Stimulated activated CD4-positive, alpha-beta T cell treated with anti-CD3 and anti-CD28 coated beads, TNF-alpha, amount 100 ng/mL, for 48 hours (primary cell): ENCODE measurements around the gene PDE3B.
"Not testable (repeated sequence)": the region's sequence is repeated elsewhere in the genome, so short reads cannot be mapped to it uniquely, and the experiment has no call there.

Source experiments
- DNase-seq, 3 donors: peaks; one replicate each; pipeline ENCODE4 v3.0.0-alpha.2; 2020; ENCODE audit warnings: low read depth in 3 of 3

The PDE3B gene

DNA sequence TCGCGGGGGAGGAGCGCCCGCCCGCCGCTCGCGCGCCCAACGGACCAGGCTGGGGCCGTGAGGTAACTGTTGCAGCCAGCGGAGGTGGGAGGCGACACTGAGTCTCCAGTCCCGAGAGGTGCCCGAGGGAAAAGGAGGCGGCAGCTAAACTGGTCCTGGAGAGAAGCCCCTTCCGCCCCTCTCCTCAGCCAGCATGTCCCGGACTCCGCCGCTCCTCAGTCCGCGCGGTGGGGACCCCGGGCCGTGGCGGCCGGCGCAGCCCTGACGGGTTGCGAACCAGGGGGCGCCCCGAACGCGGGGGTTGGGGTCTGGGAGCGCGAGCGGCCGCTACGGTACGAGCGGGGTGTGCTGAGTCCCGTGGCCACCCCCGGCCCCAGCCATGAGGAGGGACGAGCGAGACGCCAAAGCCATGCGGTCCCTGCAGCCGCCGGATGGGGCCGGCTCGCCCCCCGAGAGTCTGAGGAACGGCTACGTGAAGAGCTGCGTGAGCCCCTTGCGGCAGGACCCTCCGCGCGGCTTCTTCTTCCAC, at the start of gene PDE3B:
PDE3B (plus strand) TSS at position 108 of the 529 bp plus-strand sequence; CDS start at position 380, 272 bp downstream.
- peak; percentile 53 to 70 (median 54) for DNase-seq

DNA sequence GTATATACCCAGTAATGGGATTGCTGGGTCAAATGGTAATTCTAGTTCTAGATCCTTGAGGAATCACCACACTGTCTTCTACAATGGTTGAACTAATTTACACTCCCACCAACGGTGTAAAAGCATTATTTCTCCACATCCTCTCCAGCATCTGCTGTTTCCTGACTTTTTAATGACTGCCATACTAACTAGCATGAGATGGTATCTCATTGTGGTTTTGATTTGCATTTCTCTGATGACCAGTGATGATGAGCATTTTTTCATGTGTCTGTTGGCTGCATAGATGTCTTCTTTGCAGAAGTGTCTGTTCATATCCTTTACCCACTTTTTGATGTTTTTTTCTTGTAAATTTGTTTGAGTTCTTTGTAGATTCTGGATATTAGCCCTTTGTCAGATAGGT, 48.3 kb upstream of the PDE3B start:
- DNase-seq = not testable (repeated sequence)

DNA sequence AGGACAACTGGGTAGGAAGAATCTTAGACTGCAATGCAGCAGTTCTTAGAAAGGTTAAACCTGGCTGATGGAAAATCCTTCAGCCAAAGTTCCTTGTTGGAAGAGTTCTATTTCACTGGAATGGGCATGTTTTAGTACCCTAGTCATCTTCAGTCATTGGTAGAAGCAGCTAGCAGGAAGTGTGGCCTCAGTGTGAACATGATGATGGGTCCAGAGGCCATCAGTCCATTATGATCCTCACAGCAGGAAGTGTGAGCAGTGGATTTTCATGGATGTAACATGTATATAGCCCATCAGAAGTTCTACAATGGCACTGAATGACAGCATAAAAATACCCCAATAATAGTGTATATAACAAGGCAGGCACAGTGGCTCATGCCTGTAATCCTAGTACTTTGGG, 35.9 kb upstream of the PDE3B start:
- DNase-seq = no peak

DNA sequence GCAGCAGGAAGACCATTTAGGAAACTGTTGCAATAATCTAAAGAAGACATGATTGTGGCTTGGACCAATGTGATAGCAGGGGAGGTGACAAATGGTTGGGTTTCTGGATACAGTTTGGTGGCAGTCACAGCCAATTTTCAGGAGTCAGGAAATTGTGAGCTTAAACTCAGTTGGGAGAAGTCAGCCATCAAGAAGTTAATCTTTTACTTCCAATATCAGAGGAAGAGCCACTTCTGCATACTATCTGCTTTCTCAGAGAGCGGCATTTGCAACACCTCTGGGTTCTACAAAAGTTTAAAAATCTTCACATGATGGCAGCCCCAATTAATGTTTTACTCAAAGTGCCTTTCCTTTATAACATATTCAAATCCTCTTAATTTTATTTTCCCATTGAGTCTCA, 33.7 kb upstream of the PDE3B start:
- DNase-seq = no peak

DNA sequence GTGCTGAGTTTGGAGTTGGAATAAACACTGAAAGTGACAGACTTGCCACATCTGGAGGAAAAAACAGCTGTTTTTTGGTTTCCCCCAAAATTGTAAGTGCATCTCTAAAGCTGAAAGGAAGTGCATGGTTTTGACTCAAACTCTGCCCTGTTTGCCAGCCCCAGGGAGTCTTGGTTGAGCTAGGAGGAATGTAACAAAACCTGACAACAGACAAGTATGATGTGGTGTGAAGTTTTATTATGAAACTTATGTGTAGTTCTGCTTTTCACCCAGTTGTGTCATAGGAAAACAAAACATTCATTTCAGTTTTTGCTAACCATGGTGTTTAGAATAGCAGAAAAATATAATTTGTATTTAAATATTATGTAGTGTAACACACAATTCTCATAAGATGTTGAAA, 31.7 kb upstream of the PDE3B start:
- DNase-seq = no peak

DNA sequence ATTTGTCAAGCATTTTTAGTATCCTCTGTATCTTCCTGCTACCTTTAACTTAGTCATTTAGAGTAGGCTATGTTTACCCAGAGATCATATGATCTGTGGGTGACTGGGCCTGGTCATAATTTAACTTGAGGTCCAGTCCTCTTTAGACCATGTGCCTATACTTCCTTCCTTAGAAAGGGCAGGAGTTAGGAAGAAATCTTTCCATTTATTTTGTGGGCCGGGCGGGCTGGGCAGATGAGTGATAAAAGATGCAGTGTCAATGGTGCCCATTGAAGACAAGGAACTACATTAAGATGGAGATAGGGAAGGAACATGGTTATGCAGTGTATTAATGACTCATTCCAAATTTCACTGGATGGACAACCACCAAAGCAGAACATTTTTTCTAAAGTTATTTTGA, 30.9 kb upstream of the PDE3B start:
- DNase-seq = no peak

DNA sequence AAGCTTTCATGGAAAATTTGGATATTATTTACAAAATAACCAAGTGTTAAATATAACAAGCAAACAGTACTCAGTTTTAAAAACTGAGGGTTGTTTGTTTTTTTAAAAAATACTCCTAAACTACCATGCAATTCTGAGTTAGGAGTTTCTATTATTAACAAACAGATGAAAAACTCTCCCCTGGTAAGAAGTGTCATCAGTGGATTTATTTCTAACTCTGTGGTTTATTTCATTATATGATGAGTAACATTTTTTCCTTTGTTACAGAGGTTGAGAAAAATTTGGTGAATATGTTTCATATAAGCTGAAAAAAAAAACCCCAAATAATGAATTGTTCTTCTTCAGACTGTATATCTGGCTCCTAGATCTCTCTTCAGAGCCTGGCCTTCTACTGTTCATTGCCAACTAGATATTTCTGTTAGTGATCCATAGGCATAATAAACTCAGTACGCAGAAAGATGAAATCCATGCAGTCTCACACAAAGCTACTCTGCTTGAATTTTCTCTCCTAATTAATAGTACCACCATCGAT, 29.4 kb upstream of the PDE3B start:
- DNase-seq = no peak

DNA sequence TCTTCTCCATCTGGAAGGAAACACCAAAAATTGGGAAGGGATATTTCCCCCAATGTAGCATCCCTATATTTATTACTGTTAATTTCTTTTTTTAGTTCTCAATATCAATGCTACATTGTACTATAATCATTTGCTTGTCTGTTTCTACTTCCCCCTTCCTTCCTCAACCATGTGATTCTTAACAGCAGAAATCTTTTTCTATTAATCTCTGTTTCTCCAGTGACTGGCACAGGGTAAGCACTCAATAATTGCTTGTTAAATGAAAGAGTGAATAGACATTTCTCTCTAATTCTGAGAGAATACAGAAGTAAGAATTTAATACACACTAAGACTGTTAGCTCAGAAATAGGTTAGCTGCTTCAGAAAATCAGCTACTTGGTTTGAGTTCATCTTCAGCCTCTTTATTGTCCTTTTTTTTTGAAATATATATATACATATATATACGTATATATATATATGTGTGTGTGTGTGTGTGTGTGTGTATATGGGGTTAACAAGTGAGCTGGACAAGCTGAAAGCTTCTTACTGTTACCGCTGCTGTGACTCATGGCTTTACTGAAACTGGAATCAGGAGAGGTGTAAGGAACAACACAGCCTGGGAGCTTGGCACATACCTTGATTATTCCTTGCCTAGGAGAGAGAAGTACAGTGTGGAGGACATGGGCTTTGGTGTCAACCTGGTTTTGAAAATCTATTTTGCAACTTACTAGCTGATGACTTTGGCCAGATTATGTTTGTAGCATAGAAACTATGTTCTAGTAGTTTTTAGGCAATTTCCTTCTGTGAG, 26.2 kb upstream of the PDE3B start:
- no peak for DNase-seq

DNA sequence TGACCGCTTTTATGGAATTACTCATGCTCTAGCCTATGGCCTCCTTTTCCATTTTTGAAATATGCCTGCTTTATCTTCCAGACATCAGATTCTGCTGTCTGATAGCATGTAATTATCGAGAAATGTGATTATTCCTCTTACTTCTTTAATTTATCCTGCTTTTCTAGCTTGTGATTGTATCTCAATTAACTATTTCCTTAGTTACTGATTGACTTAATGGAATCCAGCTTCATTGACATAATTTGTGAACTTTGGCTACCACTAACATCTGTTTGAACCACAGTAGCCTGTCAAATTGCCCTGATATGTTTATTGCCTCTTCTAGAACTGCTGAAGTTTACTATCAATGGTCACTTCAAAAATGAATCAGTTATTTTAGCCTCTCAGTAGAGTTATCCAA, 25.5 kb upstream of the PDE3B start:
- no peak for DNase-seq

DNA sequence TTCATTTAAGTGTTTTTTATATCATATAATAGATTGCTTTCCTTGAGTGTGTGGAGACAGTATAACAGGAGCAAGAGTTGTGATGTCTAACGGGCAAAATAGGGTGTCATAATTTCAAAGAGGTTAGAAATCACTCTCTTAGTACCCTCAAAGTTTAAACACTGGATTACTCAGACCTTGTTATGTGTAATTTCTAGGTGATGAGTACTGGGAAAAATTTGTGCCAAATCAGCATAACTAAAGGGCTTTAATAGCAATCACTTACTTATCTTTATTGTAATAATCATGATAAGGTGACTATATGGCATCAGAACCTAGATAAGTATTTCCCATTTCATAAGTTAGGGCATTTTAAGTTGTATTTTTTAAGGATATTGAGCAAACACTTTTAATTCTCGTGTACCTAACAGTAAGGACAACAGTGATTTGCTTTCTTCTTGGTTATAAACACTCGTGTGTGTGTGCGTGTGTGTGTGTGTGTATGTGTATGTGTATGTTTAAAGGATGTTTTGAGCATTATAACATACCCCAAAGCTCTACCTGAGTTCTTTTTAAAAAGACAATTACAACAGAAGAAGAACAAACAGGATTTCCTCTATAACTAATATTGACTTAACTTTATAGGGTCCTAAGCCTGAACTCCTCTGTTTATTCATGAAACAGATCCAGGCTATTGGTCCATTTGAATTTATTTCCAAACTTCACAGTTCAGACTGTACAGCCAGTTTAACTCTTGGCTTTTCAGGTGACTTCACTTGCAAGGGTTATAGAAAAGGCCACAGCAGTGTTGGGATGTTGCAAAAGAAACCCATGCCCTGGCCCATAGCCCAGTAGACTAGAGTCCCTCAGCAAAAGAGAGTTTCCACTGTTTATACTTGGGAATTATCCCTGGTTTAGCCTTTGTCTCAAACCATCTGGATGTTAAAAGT, 23.7 kb upstream of the PDE3B start:
- no peak for DNase-seq

DNA sequence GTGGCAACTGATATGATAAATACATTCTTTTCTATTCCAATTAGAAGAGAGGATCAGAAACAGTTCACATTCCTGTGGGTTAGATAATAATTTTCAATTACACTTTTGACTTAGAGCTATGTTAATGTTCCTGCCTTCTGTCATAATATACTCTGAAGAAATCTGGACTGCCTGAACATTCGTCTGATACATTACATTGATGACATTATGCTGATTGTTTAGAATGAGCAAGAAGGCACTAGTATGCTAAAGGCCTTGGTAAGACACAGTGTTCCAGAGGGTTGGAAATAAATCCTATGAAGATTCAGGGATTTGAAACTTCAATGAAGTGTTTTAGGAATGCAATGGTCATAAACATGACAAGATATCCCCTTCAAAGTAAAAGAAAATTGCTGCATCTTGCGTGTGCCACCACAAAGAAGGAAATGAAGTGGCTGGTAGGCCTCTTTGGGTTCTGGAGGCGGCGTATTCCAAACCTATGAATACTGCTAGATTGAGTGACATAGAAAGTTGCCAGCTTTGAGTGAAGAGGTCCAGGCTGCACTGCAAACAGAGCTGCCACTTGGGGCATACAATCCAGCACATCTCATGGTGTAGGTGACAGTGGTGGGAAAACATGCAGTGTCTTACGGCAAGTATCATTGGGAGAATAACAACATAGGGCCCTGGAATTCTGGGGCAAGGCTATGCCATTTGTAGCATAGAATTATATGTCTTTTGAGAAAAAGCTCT, 21.2 kb upstream of the PDE3B start:
- no peak for DNase-seq

DNA sequence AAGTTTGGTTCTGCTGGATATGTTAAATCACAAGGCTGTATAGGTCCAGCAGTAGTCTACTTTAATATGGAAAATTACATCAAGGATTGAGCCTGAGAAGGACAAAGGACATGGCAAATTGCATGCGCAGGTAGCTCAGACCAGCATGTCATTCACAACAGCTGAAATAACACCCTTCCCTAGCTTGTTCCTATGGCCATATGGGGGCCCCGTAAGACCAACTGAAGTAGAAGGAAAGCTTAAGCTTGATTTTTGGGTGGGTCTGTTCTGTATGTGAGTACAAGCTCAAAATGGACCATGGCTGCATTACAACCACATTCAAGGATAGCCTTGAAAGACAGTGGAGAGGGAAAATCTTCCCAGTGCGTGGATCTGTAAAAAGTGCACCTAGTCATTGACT, 20.6 kb upstream of the PDE3B start:
- DNase-seq = no peak

DNA sequence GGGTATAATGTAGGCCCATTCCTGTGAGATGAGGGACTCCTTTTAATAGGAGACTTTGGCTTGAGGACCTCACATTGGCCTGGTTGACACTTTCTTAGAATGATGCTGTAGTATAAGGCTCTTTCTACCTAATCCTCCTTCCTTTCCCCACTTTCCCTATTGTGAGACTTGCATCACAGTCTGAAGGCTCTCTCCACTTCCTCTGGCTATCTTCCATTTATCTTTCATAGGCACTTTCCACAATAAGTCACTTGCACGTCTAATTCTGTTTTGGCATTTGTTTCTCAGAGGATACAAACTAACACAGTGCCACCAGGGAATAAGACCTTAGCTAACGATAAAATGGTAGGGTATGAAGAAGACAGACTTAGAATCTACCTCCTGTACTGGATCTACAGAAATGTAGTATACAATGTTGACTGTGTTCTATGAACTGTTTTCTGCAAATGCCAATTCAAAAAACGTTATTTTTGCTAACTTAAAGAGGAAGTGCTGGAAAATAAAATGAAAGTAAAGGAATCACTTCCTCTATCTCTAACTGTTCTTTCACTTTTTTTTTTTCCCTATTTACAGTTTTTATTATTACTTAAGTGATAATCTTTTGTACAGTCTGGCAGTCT, 17.9 kb upstream of the PDE3B start:
- DNase-seq = no peak

DNA sequence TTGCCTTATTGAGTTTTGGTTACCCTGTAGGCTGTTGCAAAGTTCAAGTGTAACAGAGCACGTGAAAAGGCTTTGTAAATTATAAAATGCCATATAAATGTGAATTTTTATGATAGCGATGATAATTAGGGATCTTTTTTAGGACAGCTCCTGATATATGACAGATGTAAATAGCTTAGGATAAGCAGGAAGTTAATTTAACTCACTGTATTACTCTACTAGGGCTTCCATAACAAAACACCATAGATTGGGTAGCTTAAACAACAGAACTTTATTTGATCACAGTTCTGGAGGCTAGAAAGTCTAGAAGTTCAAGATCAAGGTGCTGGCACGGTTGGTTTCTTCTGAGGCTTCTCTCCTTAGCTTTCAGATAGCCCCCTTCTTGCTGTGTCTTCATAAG, 17.0 kb upstream of the PDE3B start:
- DNase-seq = no peak

DNA sequence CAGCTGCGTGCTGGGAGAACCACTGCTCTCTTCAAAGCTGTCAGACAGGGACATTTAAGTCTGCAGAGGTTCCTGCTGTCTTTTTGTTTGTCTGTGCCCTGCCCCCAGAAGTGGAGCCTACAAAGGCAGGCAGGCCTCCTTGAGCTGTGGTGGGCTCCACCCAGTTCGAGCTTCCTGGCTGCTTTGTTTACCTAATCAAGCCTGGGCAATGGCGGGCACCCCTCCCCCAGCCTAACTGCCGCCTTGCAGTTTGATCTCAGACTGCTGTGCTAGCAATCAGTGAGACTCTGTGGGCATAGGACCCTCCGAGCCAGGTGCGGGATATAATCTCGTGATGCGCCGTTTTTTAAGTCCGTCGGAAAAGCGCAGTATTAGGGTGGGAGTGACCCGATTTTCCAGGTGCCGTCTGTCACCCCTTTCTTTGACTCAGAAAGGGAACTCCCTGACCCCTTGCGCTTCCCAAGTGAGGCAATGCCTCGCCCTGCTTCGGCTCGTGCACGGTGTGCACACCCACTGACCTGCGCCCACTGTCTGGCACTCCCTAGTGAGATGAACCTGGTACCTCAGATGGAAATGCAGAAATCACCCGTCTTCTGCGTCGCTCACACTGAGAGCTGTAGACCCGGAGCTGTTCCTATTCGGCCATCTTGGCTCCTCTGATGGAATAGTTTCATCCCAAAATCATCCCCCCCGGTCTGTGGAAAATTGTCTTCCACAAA, 9.9 kb upstream of the PDE3B start:
- not testable (repeated sequence) for DNase-seq

DNA sequence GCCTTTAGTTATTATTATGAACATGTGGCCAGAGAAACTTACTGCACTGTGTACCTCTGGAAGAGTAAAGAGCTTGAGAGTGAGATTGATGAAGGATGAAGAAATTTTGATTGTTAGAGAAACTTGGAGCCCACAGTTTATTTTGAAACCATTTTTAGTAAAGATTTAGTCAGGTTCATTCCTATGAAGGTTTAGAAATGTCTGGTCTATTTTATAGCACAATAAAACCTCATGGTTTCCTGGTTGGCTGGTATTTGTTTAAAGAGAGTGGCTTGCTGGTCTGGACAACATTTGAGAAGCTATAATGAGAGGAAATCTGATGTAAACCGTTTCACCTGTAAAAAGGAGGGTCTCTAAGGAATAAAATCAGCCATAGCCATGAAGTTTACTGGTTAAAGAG, 8.8 kb upstream of the PDE3B start:
- no peak for DNase-seq

DNA sequence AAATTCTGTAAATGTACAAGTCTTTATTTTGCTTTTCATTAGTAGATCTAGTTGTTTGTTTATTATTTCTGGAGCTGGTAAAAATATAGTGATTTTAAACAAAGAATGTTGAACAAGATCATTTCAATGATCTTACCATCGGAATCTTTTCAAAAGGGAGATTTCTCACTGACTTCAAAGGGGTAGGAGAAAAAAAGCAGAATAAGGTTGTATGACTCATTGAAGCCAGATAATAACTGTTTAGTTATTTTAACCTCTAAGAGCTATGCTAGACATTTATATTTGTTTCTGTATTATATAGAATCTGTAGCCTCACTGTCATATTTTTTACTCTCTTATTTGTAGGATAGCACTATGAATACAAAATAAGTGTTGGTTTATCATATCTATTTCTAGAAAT, 8.1 kb upstream of the PDE3B start:
- no peak for DNase-seq

DNA sequence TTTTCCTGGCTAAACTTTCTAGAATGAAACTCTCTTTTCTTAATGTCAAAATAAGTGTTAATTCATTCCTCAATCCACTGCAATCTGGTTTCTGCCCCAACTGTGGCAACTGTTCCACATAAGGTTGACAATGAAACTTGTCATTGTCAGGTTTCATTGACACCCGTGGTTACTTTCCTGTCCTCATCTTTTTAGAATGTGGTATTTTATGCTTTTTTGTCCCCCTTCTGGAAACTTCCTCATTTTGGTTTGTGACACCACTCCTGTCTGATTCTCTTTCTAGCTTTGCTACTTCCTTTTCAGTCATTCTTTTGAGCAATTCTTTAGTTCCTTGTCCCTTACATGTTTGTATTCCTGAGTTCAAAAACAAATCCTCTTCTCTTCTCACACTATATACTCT, 7.5 kb upstream of the PDE3B start:
- DNase-seq = no peak

DNA sequence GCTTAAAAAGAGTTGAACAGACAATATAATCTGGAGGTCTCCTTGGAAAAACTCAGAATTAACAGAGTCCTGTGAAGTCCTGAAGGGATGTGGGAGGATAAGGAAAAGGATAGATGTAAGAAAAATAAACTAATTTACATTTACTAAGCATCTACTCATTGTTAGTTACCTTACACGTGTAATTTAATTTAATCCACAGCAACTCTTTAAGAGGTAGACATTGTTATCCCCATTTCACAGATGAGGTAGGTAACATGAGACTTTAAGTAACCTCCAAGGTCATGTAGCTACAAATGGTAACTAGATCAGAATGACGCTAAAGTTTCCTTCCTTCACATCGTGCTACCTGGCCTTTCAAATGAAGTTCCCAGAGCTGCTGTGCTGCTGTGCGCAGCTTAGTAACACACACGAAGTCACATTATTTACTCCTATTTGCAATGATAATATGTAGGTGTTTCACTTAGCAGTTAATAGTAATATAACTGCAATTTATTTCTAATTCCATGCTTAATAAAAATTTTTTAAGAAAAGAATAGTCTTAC, 5.7 kb upstream of the PDE3B start:
- no peak for DNase-seq

DNA sequence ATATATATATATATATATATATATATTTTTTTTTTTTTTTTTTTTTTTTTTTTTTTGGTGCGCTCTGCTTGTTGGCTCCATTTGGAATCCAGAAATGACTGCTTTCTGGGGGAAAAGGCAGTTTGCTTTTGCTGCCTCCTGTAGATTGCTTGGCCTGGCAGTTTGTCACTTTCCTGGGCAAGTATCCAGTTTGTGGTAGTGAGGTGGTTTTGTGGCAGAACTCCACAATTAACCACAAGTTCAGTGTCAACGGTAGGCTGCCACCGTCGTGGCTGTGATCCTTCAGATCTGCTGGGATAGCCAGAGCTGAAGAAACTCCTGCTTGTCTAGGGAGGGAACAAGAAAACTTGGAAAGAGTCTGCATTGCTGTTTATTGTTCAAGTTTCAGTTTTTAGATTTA, 5.0 kb upstream of the PDE3B start:
- DNase-seq = no peak
